OCI-LY3 (cell line): ENCODE data around the gene KAT14.
"Not testable (repeated sequence)": the region's sequence is repeated elsewhere in the genome, so short reads cannot be mapped to it uniquely, and the experiment has no call there.

ENCODE experiments used
- H2AFZ ChIP-seq: fragments of 200-600, 300-600 bp; shearing (Covaris generic); 2 replicates; pipeline ENCODE4 v1.6.0; 2014; ENCODE audit warnings: antibody characterized with exemption, low read depth, low read length
- H3K27ac ChIP-seq: fragments of 200-600, 300-600 bp; sonication (generic); 2 replicates; pipeline ENCODE4 v1.5.1; 2014; ENCODE audit warnings: mild to moderate bottlenecking, low read length, moderate library complexity, mixed read lengths
- H3K27me3 ChIP-seq: fragments of 200-600, 300-600 bp; sonication (generic); 2 replicates; pipeline ENCODE4 v1.6.1; 2014; ENCODE audit warnings: low read depth, low read length, mixed read lengths
- H3K36me3 ChIP-seq: fragments of 200-600, 300-600 bp; sonication (generic); replicated peaks from 2 replicates; pipeline ENCODE3; 2014; ENCODE audit warnings: low read depth, low read length, mixed read lengths
- H3K4me1 ChIP-seq: fragments of 300-600, 200-600 bp; sonication (generic); 2 replicates; pipeline ENCODE4 v1.6.1; 2014; ENCODE audit warnings: low read length, mixed read lengths
- H3K4me2 ChIP-seq: fragments of 200-600, 300-600 bp; sonication (generic); 2 replicates; pipeline ENCODE4 v1.6.1; 2014; ENCODE audit warnings: low read length, mixed read lengths
- H3K4me3 ChIP-seq: fragments of 300-600, 200-600 bp; sonication (generic); 2 replicates; pipeline ENCODE4 v1.5.1; 2014; ENCODE audit warnings: antibody characterized with exemption, mild to moderate bottlenecking, low read length, moderate library complexity
- H3K79me2 ChIP-seq: fragments of 300-600, 200-600 bp; shearing (Covaris generic); 2 replicates; pipeline ENCODE4 v1.6.1; 2014; ENCODE audit warnings: mild to moderate bottlenecking, low read length, mixed read lengths
- H3K9ac ChIP-seq: fragments of 300-600, 200-600 bp; shearing (Covaris generic); 2 replicates; pipeline ENCODE4 v1.6.0; 2014; ENCODE audit warnings: mild to moderate bottlenecking, low read length, moderate library complexity
- H3K9me3 ChIP-seq: fragments of 200-600, 300-600 bp; shearing (Covaris generic); 2 replicates; pipeline ENCODE4 v1.6.1; 2014; ENCODE audit warnings: low read length, mixed read lengths; ENCODE audit not compliant: insufficient read depth
- H4K20me1 ChIP-seq: fragments of 200-600, 300-600 bp; sonication (generic); 2 replicates; pipeline ENCODE4 v1.6.1; 2016; ENCODE audit warnings: low read length, mixed read lengths; ENCODE audit not compliant: insufficient read depth
- EZH2phosphoT487 ChIP-seq: fragments of 200-600 bp; shearing (Covaris generic); IDR thresholded peaks from 2 replicates; pipeline ENCODE4 v1.6.1; 2018; ENCODE audit warnings: antibody characterized with exemption, mixed run types, low read depth
- TF ChIP-seq, protein P1 (sequence below): fragments of 200-600, 300-600 bp; sonication (generic); IDR thresholded peaks from 2 replicates; pipeline ENCODE4 v1.5.1; 2014; ENCODE audit warnings: antibody characterized with exemption, low read length, low read depth

Gene KAT14

DNA sequence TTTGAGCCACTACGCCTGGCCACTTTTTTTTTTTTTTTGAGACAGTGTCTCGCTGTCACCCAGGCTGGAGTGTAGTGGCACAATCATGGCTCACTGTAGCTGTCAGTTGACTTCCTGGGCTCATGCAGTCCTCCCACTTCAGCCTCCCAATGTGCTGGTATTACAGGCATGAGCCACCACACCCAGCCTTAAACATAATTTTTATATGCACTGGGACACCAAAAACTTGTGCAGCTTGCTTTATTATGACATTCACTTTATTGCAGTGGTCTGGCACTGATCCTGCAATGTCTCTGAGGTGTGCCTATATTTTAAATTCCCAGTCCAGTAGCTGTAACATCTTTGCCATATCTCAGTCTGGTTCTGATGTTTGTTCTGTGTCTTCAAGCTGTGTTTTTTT, 34.7 kb downstream of the KAT14 start:
- Histone ChIP-seq H3K9me3 (no peaks in the 10 kb centered on the region), H3K4me3 (no peak overlapping the region), H3K27ac (no peak overlapping the region), H3K4me1 (no peaks in the 10 kb centered on the region), H2AFZ (no peak overlapping the region), H3K79me2 (peaks cover 49% of the 10 kb centered on the region), H3K36me3 (peaks cover 33% of the 10 kb centered on the region), H3K4me2 (no peak overlapping the region), H3K9ac (no peak overlapping the region), H4K20me1 (peaks cover 3% of the 10 kb centered on the region; the same call in 1 of the 2 replicates), H3K27me3 (no peaks in the 10 kb centered on the region)
- no peak for TF ChIP-seq EZH2phosphoT487
- TF ChIP-seq, protein P1, sequence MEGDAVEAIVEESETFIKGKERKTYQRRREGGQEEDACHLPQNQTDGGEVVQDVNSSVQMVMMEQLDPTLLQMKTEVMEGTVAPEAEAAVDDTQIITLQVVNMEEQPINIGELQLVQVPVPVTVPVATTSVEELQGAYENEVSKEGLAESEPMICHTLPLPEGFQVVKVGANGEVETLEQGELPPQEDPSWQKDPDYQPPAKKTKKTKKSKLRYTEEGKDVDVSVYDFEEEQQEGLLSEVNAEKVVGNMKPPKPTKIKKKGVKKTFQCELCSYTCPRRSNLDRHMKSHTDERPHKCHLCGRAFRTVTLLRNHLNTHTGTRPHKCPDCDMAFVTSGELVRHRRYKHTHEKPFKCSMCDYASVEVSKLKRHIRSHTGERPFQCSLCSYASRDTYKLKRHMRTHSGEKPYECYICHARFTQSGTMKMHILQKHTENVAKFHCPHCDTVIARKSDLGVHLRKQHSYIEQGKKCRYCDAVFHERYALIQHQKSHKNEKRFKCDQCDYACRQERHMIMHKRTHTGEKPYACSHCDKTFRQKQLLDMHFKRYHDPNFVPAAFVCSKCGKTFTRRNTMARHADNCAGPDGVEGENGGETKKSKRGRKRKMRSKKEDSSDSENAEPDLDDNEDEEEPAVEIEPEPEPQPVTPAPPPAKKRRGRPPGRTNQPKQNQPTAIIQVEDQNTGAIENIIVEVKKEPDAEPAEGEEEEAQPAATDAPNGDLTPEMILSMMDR = no peak

DNA sequence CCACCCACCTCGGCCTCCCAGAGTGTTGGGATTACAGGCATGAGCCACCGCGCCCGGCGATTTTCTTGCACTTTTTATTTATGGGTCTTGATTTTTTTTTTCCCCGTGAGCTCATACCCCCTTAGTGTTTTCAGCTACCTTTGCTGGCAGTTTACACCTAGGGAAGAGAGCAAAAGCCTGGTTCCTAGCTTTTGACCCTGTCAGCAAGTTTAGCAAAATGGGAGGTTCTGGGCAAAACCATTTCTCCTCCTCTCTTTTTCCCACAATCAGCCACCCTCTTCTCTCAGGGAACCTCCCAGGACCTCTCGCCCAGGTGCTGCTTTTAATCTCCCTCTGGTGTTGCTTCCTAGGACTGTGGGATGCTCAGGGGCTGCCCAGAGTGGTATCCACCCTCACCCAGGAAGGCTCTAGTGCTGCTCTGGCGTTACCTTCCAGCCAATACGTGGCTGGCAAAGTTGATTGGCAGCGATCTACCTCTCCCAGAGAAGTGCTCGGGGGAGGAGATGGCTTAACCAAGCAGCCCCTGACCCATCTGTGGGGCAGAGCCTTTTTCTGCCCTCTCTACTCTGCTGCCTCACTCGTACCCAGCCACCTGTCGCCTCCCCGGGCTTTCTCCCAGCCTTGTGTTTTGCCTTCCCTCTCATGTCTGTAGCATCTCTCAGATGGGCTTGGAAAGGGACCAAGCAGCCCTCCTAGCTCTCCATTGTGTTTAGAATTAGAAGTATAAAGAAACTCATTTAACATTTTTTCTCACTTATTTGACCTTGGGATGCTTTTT, 37.4 kb downstream of the KAT14 start:
- Histone ChIP-seq H3K9me3 (no peaks in the 10 kb centered on the region), H3K27me3 (no peaks in the 10 kb centered on the region), H3K4me3 (no peak overlapping the region), H3K4me2 (no peak overlapping the region), H3K4me1 (no peaks in the 10 kb centered on the region), H3K79me2 (peaks cover 48% of the 10 kb centered on the region), H4K20me1 (peaks cover 3% of the 10 kb centered on the region; the same call in 1 of the 2 replicates), H3K9ac (no peak overlapping the region), H3K36me3 (peaks cover 35% of the 10 kb centered on the region), H3K27ac (no peak overlapping the region), H2AFZ (no peak overlapping the region)
- TF ChIP-seq, protein P1 = no peak
- no peak for TF ChIP-seq EZH2phosphoT487

DNA sequence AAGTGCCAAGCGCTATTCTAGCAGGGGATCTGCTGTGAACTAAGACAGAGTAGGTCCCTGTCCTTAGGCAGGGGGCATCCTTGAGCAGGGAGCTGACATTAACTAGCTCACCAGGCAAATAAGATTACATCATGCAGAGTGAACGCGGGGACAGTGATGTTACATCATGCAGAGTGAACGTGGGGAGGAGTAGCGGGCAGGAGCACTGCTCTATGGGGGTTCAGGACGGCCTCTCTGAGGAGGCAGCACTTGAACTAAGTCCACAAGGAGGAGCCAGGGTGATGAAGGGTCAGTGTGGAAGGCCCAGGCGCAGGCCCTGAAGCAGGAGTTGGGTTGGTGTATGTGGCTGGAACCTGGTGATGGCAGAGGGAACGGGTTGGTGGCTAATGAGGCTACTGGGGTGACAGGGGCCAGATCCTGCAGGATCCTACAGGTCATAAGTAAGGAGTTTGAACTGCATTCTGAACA, 38.7 kb downstream of the KAT14 start:
- no peak for TF ChIP-seq EZH2phosphoT487
- TF ChIP-seq, protein P1 = no peak
- Histone ChIP-seq H3K27me3 (no peaks in the 10 kb centered on the region), H3K9me3 (no peaks in the 10 kb centered on the region), H3K4me3 (no peak overlapping the region), H3K9ac (no peak overlapping the region), H3K27ac (no peak overlapping the region), H3K79me2 (peaks cover 42% of the 10 kb centered on the region), H2AFZ (no peak overlapping the region), H3K36me3 (peaks cover 34% of the 10 kb centered on the region), H4K20me1 (peaks cover 3% of the 10 kb centered on the region; the same call in 1 of the 2 replicates), H3K4me1 (no peaks in the 10 kb centered on the region), H3K4me2 (no peak overlapping the region)

DNA sequence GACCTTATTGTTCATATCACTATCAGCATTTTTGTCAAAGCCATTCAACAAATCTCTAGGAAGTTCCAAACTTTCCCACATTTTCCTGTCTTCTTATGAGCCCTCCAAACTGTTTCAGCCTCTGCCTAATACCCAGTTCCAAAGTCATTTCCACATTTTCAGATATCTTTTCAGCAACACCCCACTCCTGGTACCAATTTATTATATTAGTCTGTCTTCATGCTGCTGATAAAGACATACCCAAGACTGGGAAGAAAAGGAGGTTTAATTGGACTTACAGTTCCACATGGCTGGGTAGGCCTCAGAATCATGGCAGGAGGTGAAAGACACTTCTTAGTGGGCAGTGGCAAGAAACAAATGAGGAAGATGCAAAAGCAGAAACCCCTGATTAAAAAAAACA, 42.7 kb downstream of the KAT14 start:
- H2AFZ ChIP-seq, H3K4me1 ChIP-seq, H3K9ac ChIP-seq, H3K27ac ChIP-seq, H3K4me2 ChIP-seq, H4K20me1 ChIP-seq, H3K4me3 ChIP-seq, H3K9me3 ChIP-seq, H3K27me3 ChIP-seq: not testable (repeated sequence)
- peaks cover 19% of the 10 kb centered on the region for H3K79me2 ChIP-seq
- H3K36me3 ChIP-seq = peaks cover 51% of the 10 kb centered on the region
